Endodermal cell (in vitro differentiated cells): ENCODE data around the gene TUBB2A. TPM values are rescaled to one million over a fixed set of nuclear protein-coding genes. Genes with fewer than 3 reads are reported as not detected.

Experiments used
- DNase-seq: peaks from one replicate; pipeline ENCODE4 v3.0.0-alpha.2; 2017
- H3K27ac ChIP-seq: 2 replicates; pipeline ENCODE4 v1.5.1; 2013; ENCODE audit warnings: mild to moderate bottlenecking, low read depth, low read length, moderate library complexity
- H3K27me3 ChIP-seq: 2 replicates; pipeline ENCODE4 v1.6.1; 2013; ENCODE audit warnings: mild to moderate bottlenecking, low read length, moderate library complexity; ENCODE audit not compliant: insufficient read depth, control insufficient read depth, poor library complexity, severe bottlenecking
- H3K36me3 ChIP-seq: 2 replicates; pipeline ENCODE4 v1.7.0; 2013; ENCODE audit warnings: mild to moderate bottlenecking, low read length, moderate library complexity; ENCODE audit not compliant: control insufficient read depth, insufficient read depth
- H3K4me1 ChIP-seq: one replicate; pipeline ENCODE4 v1.7.0; 2013; ENCODE audit warnings: low read length; ENCODE audit not compliant: control insufficient read depth, insufficient read depth
- H3K4me3 ChIP-seq: 2 replicates; pipeline ENCODE4 v1.5.1; 2013; ENCODE audit warnings: mild to moderate bottlenecking, low read length, moderate library complexity
- H3K9ac ChIP-seq: 2 replicates; pipeline ENCODE4 v1.6.1; 2013; ENCODE audit warnings: mild to moderate bottlenecking, low read length, moderate library complexity; ENCODE audit not compliant: poor library complexity, severe bottlenecking; ENCODE audit errors: extremely low read depth
- H3K9me3 ChIP-seq: 2 replicates; pipeline ENCODE4 v1.6.1; 2013; ENCODE audit warnings: mild to moderate bottlenecking, low read length, moderate library complexity; ENCODE audit not compliant: control insufficient read depth
- H3K27ac Mint-ChIP-seq: 2 replicates; pipeline ENCODE4 v1.8.0; 2020; ENCODE audit warnings: mixed read lengths
- H3K27me3 Mint-ChIP-seq: 2 replicates; pipeline ENCODE4 v1.8.0; 2021; ENCODE audit warnings: mild to moderate bottlenecking, mixed read lengths; ENCODE audit not compliant: insufficient read depth
- H3K36me3 Mint-ChIP-seq: 2 replicates; pipeline ENCODE4 v1.8.0; 2020; ENCODE audit warnings: low read depth, mixed read lengths
- H3K4me1 Mint-ChIP-seq: 2 replicates; pipeline ENCODE4 v1.8.0; 2020; ENCODE audit warnings: mixed read lengths
- H3K4me3 Mint-ChIP-seq: 2 replicates; pipeline ENCODE4 v1.8.0; 2020; ENCODE audit warnings: mild to moderate bottlenecking, moderate library complexity, mixed read lengths
- H3K9me3 Mint-ChIP-seq: 2 replicates; pipeline ENCODE4 v1.8.0; 2020; ENCODE audit warnings: mild to moderate bottlenecking, mixed read lengths
- CTCF ChIP-seq: fragments of 200-600 bp; sonication (generic); conservative IDR thresholded peaks from 2 replicates; pipeline ENCODE4 v1.5.0; 2021; ENCODE audit warnings: antibody characterized with exemption, mild to moderate bottlenecking
- WGBS, 2 experiments: methylation state at CpG; one replicate each; pipeline versions ENCODE4 v1.1.5 to v1.1.7; 2013; ENCODE audit warnings: missing lambda C conversion rate in 2 of 2, mixed read lengths in 1 of 2; ENCODE audit not compliant: insufficient coverage in 1 of 2, insufficient read length in 1 of 2; 5-methylcytosine and 5-hydroxymethylcytosine counted together
- total RNA-seq, 2 donors: library from RNA; stranded (reverse); fragmentation: NEBNext Ultra II Directional in 1 of 2; extraction: Animal tissue kit (Norgen Biotek cat#: 25700) in 1 of 2; gene quantifications; 2 replicates in 1 of 2; 3 replicates in 1 of 2; pipeline ENCODE4 v1.2.1, GENCODE V29; 2021

The TUBB2A gene
- total RNA-seq, 2 donors from 2014 or later = 262 to 297 TPM

- Mint-ChIP-seq H3K4me1 (peaks cover 14% of the 10 kb centered on the region), H3K36me3 (peaks cover 8% of the 10 kb centered on the region), H3K27ac (peak overlapping the region; percentile 92), H3K9me3 (no peaks in the 10 kb centered on the region), H3K4me3 (peak overlapping the region; percentile 81), H3K27me3 (no peaks in the 10 kb centered on the region)
- Histone ChIP-seq H3K9ac (peak overlapping the region; percentile 56), H3K4me3 (peak overlapping the region; percentile 98), H3K36me3 (peaks cover 17% of the 10 kb centered on the region), H3K27me3 (no peaks in the 10 kb centered on the region), H3K4me1 (no peaks in the 10 kb centered on the region), H3K27ac (peak overlapping the region; percentile 97), H3K9me3 (no peaks in the 10 kb centered on the region)
- WGBS, 2 experiments = 13 to 22% methylated on average over 3 to 8 of the region's 8 CpGs
- DNase-seq = no peak
- no peak for TF ChIP-seq CTCF
These were observed 39.4 kb downstream of the TUBB2A start for GRCh38 chr6:3117912-3118352.

GRCh38 chr6:3114377-3114776 is 43.0 kb downstream of the TUBB2A start:
- Mint-ChIP-seq H3K4me1 (peaks cover 12% of the 10 kb centered on the region), H3K27ac (no peak overlapping the region), H3K36me3 (peaks cover 28% of the 10 kb centered on the region), H3K4me3 (no peak overlapping the region), H3K9me3 (no peaks in the 10 kb centered on the region), H3K27me3 (no peaks in the 10 kb centered on the region)
- H3K27ac ChIP-seq = no peak overlapping the region
- H3K9ac ChIP-seq = no peak overlapping the region
- DNase-seq = no peak
- no peaks in the 10 kb centered on the region for H3K4me1 ChIP-seq
- H3K27me3 ChIP-seq = no peaks in the 10 kb centered on the region
- H3K36me3 ChIP-seq = peaks cover 43% of the 10 kb centered on the region
- no peak overlapping the region for H3K4me3 ChIP-seq
- 94% methylated on average over 3 to 5 of the region's 6 CpGs for WGBS, 2 experiments
- TF ChIP-seq CTCF = no peak
- no peaks in the 10 kb centered on the region for H3K9me3 ChIP-seq

- H3K27ac Mint-ChIP-seq = no peak overlapping the region
- no peak overlapping the region for H3K27ac ChIP-seq
- TF ChIP-seq CTCF = no peak
- peaks cover 77% of the 10 kb centered on the region for H3K36me3 ChIP-seq
- 97 to 100% methylated on average over 3 of the region's 3 CpGs for WGBS, 2 experiments
- H3K4me1 ChIP-seq = no peaks in the 10 kb centered on the region
- H3K9ac ChIP-seq = no peak overlapping the region
- peaks cover 55% of the 10 kb centered on the region for H3K36me3 Mint-ChIP-seq
- no peak overlapping the region for H3K4me3 Mint-ChIP-seq
- no peaks in the 10 kb centered on the region for H3K4me1 Mint-ChIP-seq
- DNase-seq = no peak
- H3K9me3 Mint-ChIP-seq = no peaks in the 10 kb centered on the region
- no peaks in the 10 kb centered on the region for H3K27me3 Mint-ChIP-seq
- no peak overlapping the region for H3K4me3 ChIP-seq
- no peaks in the 10 kb centered on the region for H3K27me3 ChIP-seq
- no peaks in the 10 kb centered on the region for H3K9me3 ChIP-seq
These were observed 47.6 kb downstream of the TUBB2A start for GRCh38 chr6:3109761-3110160.
